GM12892 (cell line): ENCODE measurements around the gene GP1BB.

Experiments
- POLR2A ChIP-seq: IDR thresholded peaks from 2 replicates; pipeline ENCODE4 v1.6.1; 2011; ENCODE audit warnings: low read depth, low read length, control low read depth
- TAF1 ChIP-seq: IDR thresholded peaks from 2 replicates; pipeline ENCODE4 v1.6.1; 2011; ENCODE audit warnings: low read depth, mild to moderate bottlenecking, control low read depth, low read length, borderline replicate concordance

DNA sequence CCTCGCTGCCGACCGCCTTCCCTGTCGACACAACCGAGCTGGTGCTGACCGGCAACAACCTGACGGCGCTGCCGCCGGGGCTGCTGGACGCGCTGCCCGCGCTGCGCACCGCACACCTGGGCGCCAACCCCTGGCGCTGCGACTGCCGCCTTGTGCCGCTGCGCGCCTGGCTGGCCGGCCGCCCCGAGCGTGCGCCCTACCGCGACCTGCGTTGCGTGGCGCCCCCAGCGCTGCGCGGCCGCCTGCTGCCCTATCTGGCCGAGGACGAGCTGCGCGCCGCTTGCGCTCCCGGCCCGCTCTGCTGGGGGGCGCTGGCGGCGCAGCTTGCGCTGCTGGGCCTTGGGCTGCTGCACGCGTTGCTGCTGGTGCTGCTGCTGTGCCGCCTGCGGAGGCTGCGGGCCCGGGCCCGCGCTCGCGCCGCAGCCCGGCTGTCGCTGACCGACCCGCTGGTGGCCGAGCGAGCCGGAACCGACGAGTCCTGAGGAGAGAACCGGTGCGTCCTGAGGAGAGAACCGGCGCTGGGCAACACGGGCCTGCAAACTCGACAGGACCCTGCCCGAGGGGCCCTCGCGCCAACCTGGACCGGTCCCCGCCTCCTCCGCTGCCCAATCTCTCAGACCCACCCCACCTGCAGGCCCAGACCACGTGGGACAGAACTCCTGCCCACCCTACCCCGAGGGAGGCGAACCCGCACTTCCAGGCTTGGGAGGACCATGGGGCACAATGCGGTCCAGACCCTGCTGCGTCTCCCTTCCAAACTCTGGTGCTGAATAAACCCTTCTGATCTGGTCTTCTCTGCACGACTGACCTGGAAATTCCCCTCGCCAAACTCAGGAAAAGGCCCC, 866 bp downstream of the GP1BB start:
- no peak for TF ChIP-seq POLR2A
- TF ChIP-seq TAF1 = no peak
